K562 (cell line): ENCODE data around the gene MYL11. TPM values are rescaled to one million over a fixed set of nuclear protein-coding genes. Genes with fewer than 3 reads are reported as not detected.

Experiments used
- ATAC-seq: fragments of 200-7000 bp; cut with Tn5 transposase; 3 replicates; pipeline ENCODE4 v1.9.1; 2020; ENCODE audit warnings: moderate library complexity
- BruUV-seq: library from RNA; stranded (reverse); fragments of 400-500 nt; replicated peaks from 2 replicates; lab custom pipeline; 2021; lab: Mats Ljungman, UMichigan
- CTCF ChIA-PET: fragments of 300-600 bp; formaldehyde crosslinking; extraction: SDS; loops from one replicate; lab custom pipeline; 2021; ENCODE audit warnings: low intra/inter-chr PET ratio; lab: Yijun Ruan, JAX
- POLR2A ChIA-PET: fragments of 300-600, 350-650 bp; sonication (Branson Sonifier 250); formaldehyde crosslinking; extraction: SDS; loops from one replicate; lab custom pipeline; 2021; ENCODE audit warnings: antibody characterized with exemption, inconsistent platforms; lab: Yijun Ruan, JAX
- DNase-seq, 4 experiments: peaks; one replicate each; pipeline versions ENCODE4 v3.0.0 to v3.0.0-alpha.2; 2011 to 2018; ENCODE audit warnings: low spot score in 3 of 4, mixed read lengths in 3 of 4; ENCODE audit errors: extremely low read depth in 1 of 4
- FAIRE-seq: peaks from 2 replicates; lab custom pipeline; 2011; peaks lifted over from hg19 to GRCh38; lab: Jason Lieb, UNC
- H2AFZ ChIP-seq: 2 replicates; pipeline ENCODE4 v1.6.0; 2011; ENCODE audit warnings: low read depth, low read length, control low read depth, inconsistent platforms
- H3K27ac ChIP-seq: fragments of 200-600 bp; 3 replicates; pipeline ENCODE4 v1.8.0; 2011; ENCODE audit warnings: low read depth, mild to moderate bottlenecking, control low read depth, inconsistent platforms, low read length, moderate library complexity, mixed read lengths; ENCODE audit errors: extremely low read depth
- H3K27me3 ChIP-seq, 2 experiments: fragments of 300-600 bp in 1 of 2; 2 replicates in 1 of 2; 3 replicates in 1 of 2; pipeline versions ENCODE4 v1.6.0 to v1.8.0; 2011; ENCODE audit warnings: inconsistent platforms in 2 of 2, low read length in 2 of 2, mild to moderate bottlenecking in 1 of 2, mixed read lengths in 1 of 2, moderate library complexity in 1 of 2; ENCODE audit not compliant: control insufficient read depth in 2 of 2, insufficient read depth in 2 of 2
- H3K36me3 ChIP-seq: fragments of 300-600 bp; 3 replicates; pipeline ENCODE4 v1.8.0; 2011; ENCODE audit warnings: mild to moderate bottlenecking, low read length, inconsistent platforms; ENCODE audit not compliant: control insufficient read depth, insufficient read depth
- H3K4me1 ChIP-seq, 2 experiments: fragments of 200-600 bp in 1 of 2; replicated peaks in 1 of 2; 2 replicates in 1 of 2; 3 replicates in 1 of 2; pipeline versions ENCODE4 v1.5.1 to v1.8.0; 2011; ENCODE audit warnings: inconsistent platforms in 2 of 2, low read length in 2 of 2, mild to moderate bottlenecking in 1 of 2, mixed read lengths in 1 of 2, moderate library complexity in 1 of 2; ENCODE audit not compliant: control insufficient read depth in 2 of 2, insufficient read depth in 2 of 2
- H3K4me2 ChIP-seq: 2 replicates; pipeline ENCODE4 v1.6.1; 2011; ENCODE audit warnings: low read length, control low read depth, inconsistent platforms, mixed read lengths; ENCODE audit not compliant: insufficient read depth
- H3K4me3 ChIP-seq: fragments of 200-600 bp; sonication (generic), shearing (Covaris generic); 2 replicates; pipeline ENCODE4 v1.5.1; 2016; ENCODE audit warnings: control low read depth, inconsistent platforms
- H3K79me2 ChIP-seq: fragments of 200-600 bp; 3 replicates; pipeline ENCODE4 v1.8.0; 2011; ENCODE audit warnings: low read length, inconsistent platforms; ENCODE audit not compliant: control insufficient read depth, insufficient read depth
- H3K9ac ChIP-seq, 2 experiments: 2 replicates each; pipeline versions ENCODE4 v1.6.0 to v1.6.1; 2011; ENCODE audit warnings: low read depth in 2 of 2, low read length in 2 of 2, control low read depth in 1 of 2, inconsistent platforms in 1 of 2, mild to moderate bottlenecking in 1 of 2, mixed read lengths in 1 of 2; ENCODE audit not compliant: insufficient read depth in 1 of 2
- H3K9me1 ChIP-seq: one replicate; pipeline ENCODE4 v1.6.0; 2011; ENCODE audit warnings: inconsistent platforms, mild to moderate bottlenecking, low read length, moderate library complexity; ENCODE audit not compliant: control insufficient read depth, insufficient read depth
- H3K9me3 ChIP-seq: replicated peaks from 2 replicates; pipeline ENCODE4 v1.5.1; 2011; ENCODE audit warnings: low read depth, low read length, inconsistent platforms; ENCODE audit not compliant: control insufficient read depth, insufficient read depth
- H4K20me1 ChIP-seq: replicated peaks from 2 replicates; pipeline ENCODE4 v1.6.1; 2011; ENCODE audit warnings: low read length, inconsistent platforms, mixed read lengths; ENCODE audit not compliant: control insufficient read depth, insufficient read depth
- BCOR ChIP-seq: fragments of 450-650 bp; IDR thresholded peaks from 2 replicates; pipeline ENCODE4 v1.6.1; 2016
- CTCFL ChIP-seq: IDR thresholded peaks from 2 replicates; pipeline ENCODE4 v1.6.1; 2011; ENCODE audit warnings: borderline replicate concordance, low read depth, mild to moderate bottlenecking, moderate library complexity, low read length; ENCODE audit not compliant: insufficient read depth, poor library complexity, severe bottlenecking
- DPF2 ChIP-seq: fragments of 450-650 bp; IDR thresholded peaks from 2 replicates; pipeline ENCODE4 v1.6.1; 2016
- ESRRA ChIP-seq: fragments of 450-650 bp; IDR thresholded peaks from 2 replicates; pipeline ENCODE4 v1.6.1; 2014; ENCODE audit warnings: low read depth, mild to moderate bottlenecking, moderate library complexity, borderline replicate concordance
- MAX ChIP-seq: sonication (generic); formaldehyde crosslinking; IDR thresholded peaks from 2 replicates; pipeline ENCODE4 v1.9.0; 2022; ENCODE audit warnings: mild to moderate bottlenecking, missing genetic modification reagents
- MEF2A ChIP-seq: IDR thresholded peaks from 2 replicates; pipeline ENCODE4 v1.6.1; 2011; ENCODE audit warnings: low read depth, mild to moderate bottlenecking, low read length, moderate library complexity; ENCODE audit not compliant: control insufficient read depth
- MYC ChIP-seq, 2 experiments: fragments of 250-450 bp in 1 of 2; sonication (Bioruptor Pico) in 1 of 2; IDR thresholded peaks; 2 replicates each; pipeline versions ENCODE4 v1.5.1 to v1.6.1; 2012 to 2021; ENCODE audit warnings: low read depth in 2 of 2, borderline replicate concordance in 1 of 2, improper control_type of control experiment in 1 of 2, low read length in 1 of 2, mild to moderate bottlenecking in 1 of 2, moderate library complexity in 1 of 2
- NFE2 ChIP-seq: IDR thresholded peaks from 2 replicates; pipeline ENCODE4 v1.6.1; 2014; ENCODE audit warnings: antibody characterized with exemption, low read depth
- PHF20 ChIP-seq: fragments of 450-650 bp; IDR thresholded peaks from 2 replicates; pipeline ENCODE4 v1.6.1; 2018; ENCODE audit not compliant: partially characterized antibody
- SMAD1 ChIP-seq: fragments of 150-350 bp; IDR thresholded peaks from 2 replicates; pipeline ENCODE4 v1.6.1; 2014; ENCODE audit warnings: low read length, low read depth; ENCODE audit not compliant: partially characterized antibody
- SMAD4 ChIP-seq: fragments of 250-450 bp; sonication (Bioruptor Pico); conservative IDR thresholded peaks from 2 replicates; pipeline ENCODE4 v1.8.0; 2021; ENCODE audit warnings: inconsistent platforms, mild to moderate bottlenecking, moderate library complexity
- SMC3 ChIP-seq: conservative IDR thresholded peaks from 2 replicates; pipeline ENCODE4 v1.6.1; 2011; ENCODE audit warnings: low read depth, low read length, improper control_type of control experiment; ENCODE audit not compliant: insufficient read depth
- VEZF1 ChIP-seq: fragments of 200-800 bp; sonication (Bioruptor generic); IDR thresholded peaks from 2 replicates; pipeline ENCODE4 v1.6.1; 2017; ENCODE audit warnings: missing genetic modification characterization, missing compliant biosample characterization
- ZNF175 ChIP-seq: fragments of 200-800 bp; sonication (Bioruptor generic); IDR thresholded peaks from 2 replicates; pipeline ENCODE4 v1.6.1; 2016; ENCODE audit warnings: low read depth, mild to moderate bottlenecking, missing genetic modification characterization, missing compliant biosample characterization
- WGBS: fragments of 100-300 bp; shearing (Covaris generic); methylation state at CpG from one replicate; pipeline ENCODE4 v1.1.6; 2016; ENCODE audit warnings: low coverage, mixed read lengths; ENCODE audit not compliant: insufficient coverage; ENCODE audit errors: missing lambda C conversion rate; 5-methylcytosine and 5-hydroxymethylcytosine counted together
- in situ Hi-C: fragments of 300-500 bp; cut with MboI; formaldehyde crosslinking; loops from 4 replicates; pipeline ENCODE4 v1.15.0; 2018; ENCODE audit warnings: inconsistent platforms, mixed read lengths
- intact Hi-C: fragments of 100-400 bp; cut with micrococcal nuclease; formaldehyde crosslinking; loops from 2 replicates; pipeline ENCODE4 v1.14.2; 2022
- polyA plus RNA-seq, 8 experiments: library from polyadenylated mRNA; depleted of rRNA in 4 of 8; stranded (reverse) in 5 of 8; unstranded in 3 of 8; fragments of >200 nt; fragmentation: Nextera tagmentation in 2 of 8; fragmentation: Illumina TruSeq in 1 of 8; extraction: Ambion mirVana in 2 of 8; extraction: Trizol in 1 of 8; gene quantifications; 2 replicates each; pipeline versions ENCODE4 v1.2.1 to v1.2.3, GENCODE V29; 2011 to 2014; ENCODE audit warnings: inconsistent platforms in 1 of 8, missing spikeins in 1 of 8
- total RNA-seq, 7 experiments: library from RNA; depleted of rRNA in 6 of 7; stranded (reverse); fragments of >200 nt in 6 of 7; fragmentation: Illumina TruSeq in 2 of 7; extraction: Trizol in 2 of 7; gene quantifications; 2 replicates each; pipeline versions ENCODE4 v1.2.1 to v1.2.3, GENCODE V29; 2011 to 2021; ENCODE audit warnings: low replicate concordance in 1 of 7

The MYL11 gene
- total and polyA plus RNA-seq, 9 of the 15 experiments (the other 6 are each of a cell fraction or from before 2014, with no cell fraction given), result 0.31 to 1.5 (median 0.73) TPM; not detected in 4

- ATAC-seq, result peak; percentile 83
- peak; percentile 77 to 93 (median 88) for DNase-seq
- H3K4me2 ChIP-seq, result no peak overlapping the region
- intact Hi-C loops (loop anchor here (5.0 kb wide), 2 partner anchors 37 to 52 kb away; partner anchors contain the start of genes CD2BP2, MYL11 and TBC1D10B), in situ Hi-C loops (loop anchor here (10.0 kb wide), 1 partner anchor 215 kb away; the partner anchor contains the start of genes BOLA2B, SLX1A and SULT1A3)
- H3K4me3 ChIP-seq, result no peak overlapping the region
- no peaks in the 10 kb centered on the region for H3K9me3 ChIP-seq
- peaks cover 15 to 28% of the 10 kb centered on the region in 2 experiments; a peak in 4 of 5 replicates for H3K4me1 ChIP-seq
- H2AFZ ChIP-seq, result no peak overlapping the region
- no peak overlapping the region for H3K27ac ChIP-seq
- H3K9me1 ChIP-seq, result no peaks in the 10 kb centered on the region
- ChIA-PET CTCF (interaction anchor here (0.6 kb wide), 1 partner anchor 89 kb away, joined by 3 read pairs; no protein-coding TSS in a partner anchor), POLR2A (interaction anchor here (0.7 to 1.1 kb wide), 5 partner anchors 10 to 301 kb away, joined by 3 to 5 read pairs (median 3); partner anchors contain the start of gene FBRS)
- H4K20me1 ChIP-seq, result no peaks in the 10 kb centered on the region
- peak overlapping the region in 1 of 2 experiments; percentile 74; a peak in 1 of 4 replicates for H3K9ac ChIP-seq
- H3K36me3 ChIP-seq, result peaks cover 49% of the 10 kb centered on the region
- H3K79me2 ChIP-seq, result peaks cover 34% of the 10 kb centered on the region
- WGBS, result 41% methylated on average over 15 of the region's 15 CpGs
- FAIRE-seq, result peak; percentile 67
- no peaks in the 10 kb centered on the region for H3K27me3 ChIP-seq
- no TSS peak for BruUV-seq
- TF ChIP-seq MYC (IDR thresholded peaks at IDR 0.05; ENCODE audit: low read depth, low read length), result 0 out of 2 replicates have a peak, but pooled peaks have one; percentile 42
- TF ChIP-seq MYC (CRISPR knock-in tag; IDR thresholded peaks at IDR 0.05; ENCODE audit: borderline replicate concordance, low read depth), result no peak
- no peak for TF ChIP-seq NFE2
- TF ChIP-seq BCOR, result 0 out of 2 replicates have a peak, but pooled peaks have one; percentile 35
- peak; percentile 43; the same call in 1 of the 2 replicates for TF ChIP-seq VEZF1 (CRISPR knock-in tag)
- TF ChIP-seq DPF2, result no peak
- TF ChIP-seq MAX (CRISPR knock-in tag), result 0 out of 2 replicates have a peak, but pooled peaks have one; percentile 37
- TF ChIP-seq SMAD1, result peak; percentile 42
- TF ChIP-seq ESRRA, result peak; percentile 40; the same call in 1 of the 2 replicates
- peak; percentile 96 for TF ChIP-seq SMC3
- no peak for TF ChIP-seq PHF20
- TF ChIP-seq ZNF175 (CRISPR knock-in tag), result no peak
- peak; percentile 73 for TF ChIP-seq SMAD4 (CRISPR knock-in tag)
- TF ChIP-seq MEF2A, result peak; percentile 39; the same call in 1 of the 2 replicates
- peak; percentile 97 for TF ChIP-seq CTCFL
These were observed 34.8 kb downstream of the MYL11 start for GRCh38 chr16:30409125-30410060.
